VCaP (cell line): Measurements from ENCODE around the gene NIPBL.

Experiments
- H3K27ac ChIP-seq: fragments of 450-650 bp; 2 replicates; pipeline ENCODE4 v1.5.1; 2017
- TF ChIP-seq, protein P1 (sequence below): fragments of 450-650 bp; conservative IDR thresholded peaks from 2 replicates; pipeline ENCODE4 v1.5.1; 2017; ENCODE audit warnings: mild to moderate bottlenecking, moderate library complexity

NIPBL gene

DNA sequence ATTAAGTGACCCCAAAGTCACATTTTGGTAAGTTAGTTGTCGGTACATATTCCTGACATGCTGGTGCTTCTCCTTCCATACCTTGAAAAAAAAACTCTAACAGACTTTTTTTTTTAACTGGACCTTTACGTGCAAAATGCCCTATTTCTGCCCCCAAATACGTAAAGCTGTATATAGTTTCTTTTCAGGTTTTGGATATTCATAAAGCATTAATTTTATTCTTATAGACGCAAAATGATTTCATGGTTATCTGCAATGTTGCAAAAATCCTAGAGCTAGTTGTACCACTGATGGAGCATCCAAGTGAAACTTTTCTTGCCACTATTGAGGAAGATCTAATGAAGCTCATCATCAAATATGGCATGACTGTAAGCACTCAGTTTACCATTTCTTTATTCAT, 167.6 kb downstream of the NIPBL start:
- H3K27ac ChIP-seq = no peak overlapping the region
- TF ChIP-seq, protein P1, sequence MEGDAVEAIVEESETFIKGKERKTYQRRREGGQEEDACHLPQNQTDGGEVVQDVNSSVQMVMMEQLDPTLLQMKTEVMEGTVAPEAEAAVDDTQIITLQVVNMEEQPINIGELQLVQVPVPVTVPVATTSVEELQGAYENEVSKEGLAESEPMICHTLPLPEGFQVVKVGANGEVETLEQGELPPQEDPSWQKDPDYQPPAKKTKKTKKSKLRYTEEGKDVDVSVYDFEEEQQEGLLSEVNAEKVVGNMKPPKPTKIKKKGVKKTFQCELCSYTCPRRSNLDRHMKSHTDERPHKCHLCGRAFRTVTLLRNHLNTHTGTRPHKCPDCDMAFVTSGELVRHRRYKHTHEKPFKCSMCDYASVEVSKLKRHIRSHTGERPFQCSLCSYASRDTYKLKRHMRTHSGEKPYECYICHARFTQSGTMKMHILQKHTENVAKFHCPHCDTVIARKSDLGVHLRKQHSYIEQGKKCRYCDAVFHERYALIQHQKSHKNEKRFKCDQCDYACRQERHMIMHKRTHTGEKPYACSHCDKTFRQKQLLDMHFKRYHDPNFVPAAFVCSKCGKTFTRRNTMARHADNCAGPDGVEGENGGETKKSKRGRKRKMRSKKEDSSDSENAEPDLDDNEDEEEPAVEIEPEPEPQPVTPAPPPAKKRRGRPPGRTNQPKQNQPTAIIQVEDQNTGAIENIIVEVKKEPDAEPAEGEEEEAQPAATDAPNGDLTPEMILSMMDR = no peak

DNA sequence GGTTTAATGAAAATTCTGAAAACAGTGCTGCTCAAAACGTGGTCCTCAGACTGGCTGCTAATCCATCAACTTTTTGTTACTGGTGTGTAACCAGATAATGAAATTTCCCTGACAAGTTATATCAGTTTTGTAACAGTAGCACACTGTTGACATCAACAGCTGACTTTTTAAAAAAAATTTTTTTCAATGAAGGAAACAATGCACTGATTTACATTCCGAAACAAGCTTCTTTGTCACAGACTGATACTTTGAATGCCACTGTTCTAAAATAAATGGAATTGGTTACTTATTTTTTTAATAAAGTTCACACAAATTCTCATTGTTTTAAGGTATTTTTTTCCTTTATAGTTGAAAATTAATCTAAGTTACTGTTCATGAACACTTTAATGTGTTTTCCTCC, 169.1 kb downstream of the NIPBL start:
- H3K27ac ChIP-seq = no peak overlapping the region
- TF ChIP-seq, protein P1 = no peak

DNA sequence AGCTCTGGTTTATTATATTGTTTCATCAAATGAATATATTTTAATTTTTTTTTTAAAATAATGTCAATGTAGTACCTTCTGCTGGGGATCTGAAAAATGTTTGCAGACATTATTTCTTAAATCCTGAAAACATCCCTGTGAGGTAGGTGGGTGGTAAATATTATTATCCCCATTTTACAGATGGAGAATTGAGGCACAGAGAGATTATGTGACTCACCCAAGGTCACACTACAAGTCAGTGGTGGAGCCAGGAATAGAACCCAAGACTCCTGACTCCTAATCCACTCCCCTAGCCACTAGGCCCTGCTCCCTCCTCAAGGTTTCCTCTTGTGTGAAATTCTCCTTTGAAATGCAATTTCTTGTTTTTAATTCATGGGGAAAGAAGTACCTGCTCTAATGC, 171.4 kb downstream of the NIPBL start:
- TF ChIP-seq, protein P1 = no peak

DNA sequence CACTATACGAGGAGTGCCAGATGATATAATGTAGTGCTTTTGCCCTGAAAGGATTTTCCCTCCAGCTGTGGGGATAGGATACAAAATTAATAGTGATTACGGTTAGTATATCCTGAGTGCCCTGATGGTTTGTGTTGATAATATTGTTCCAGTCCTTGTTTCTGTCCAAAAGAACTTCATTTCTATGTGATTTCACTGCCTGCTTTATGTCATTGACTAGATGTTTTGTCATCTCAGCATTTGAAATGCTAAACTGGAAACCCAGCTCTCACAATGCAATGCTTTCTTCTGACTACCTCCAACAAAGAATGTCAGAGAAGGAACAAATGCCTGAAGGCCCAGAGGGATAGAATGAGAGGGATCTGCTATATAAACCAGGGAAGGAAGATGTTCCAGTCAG, 177.8 kb downstream of the NIPBL start:
- no peak overlapping the region for H3K27ac ChIP-seq
- TF ChIP-seq, protein P1 = no peak

More for the DNA sequence above, 171.4 kb downstream of the NIPBL start:
- no peak overlapping the region for H3K27ac ChIP-seq

DNA sequence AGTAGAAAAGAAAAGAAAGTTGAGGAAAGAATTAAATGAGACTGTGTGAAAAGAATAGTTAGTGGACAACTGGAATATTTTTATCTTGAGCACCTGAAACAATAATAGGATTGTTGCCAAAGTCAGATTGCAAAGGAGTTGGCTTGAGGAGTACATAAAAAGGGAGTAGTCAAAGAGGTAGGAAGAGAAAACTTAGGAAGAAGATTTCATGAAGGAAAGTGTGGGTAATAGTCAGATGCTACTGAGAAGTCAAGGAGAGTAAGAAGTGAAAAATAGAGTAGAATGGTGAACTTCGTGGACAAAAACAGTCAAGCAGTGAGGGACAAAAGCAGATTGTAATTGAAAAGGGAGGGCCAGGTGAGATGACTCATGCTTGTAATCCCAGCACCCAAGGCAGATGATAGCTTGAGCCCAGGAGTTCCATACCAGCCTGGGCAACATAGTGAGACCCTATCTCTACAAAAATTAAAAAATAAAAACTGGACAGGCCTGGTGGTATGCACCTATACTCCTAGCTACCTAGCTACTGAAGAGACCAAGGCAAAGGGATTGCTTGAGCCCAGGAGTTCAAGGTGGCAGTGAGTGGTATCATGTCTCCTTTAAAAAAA, 178.9 kb downstream of the NIPBL start:
- TF ChIP-seq, protein P1 = no peak
- no peak overlapping the region for H3K27ac ChIP-seq

DNA sequence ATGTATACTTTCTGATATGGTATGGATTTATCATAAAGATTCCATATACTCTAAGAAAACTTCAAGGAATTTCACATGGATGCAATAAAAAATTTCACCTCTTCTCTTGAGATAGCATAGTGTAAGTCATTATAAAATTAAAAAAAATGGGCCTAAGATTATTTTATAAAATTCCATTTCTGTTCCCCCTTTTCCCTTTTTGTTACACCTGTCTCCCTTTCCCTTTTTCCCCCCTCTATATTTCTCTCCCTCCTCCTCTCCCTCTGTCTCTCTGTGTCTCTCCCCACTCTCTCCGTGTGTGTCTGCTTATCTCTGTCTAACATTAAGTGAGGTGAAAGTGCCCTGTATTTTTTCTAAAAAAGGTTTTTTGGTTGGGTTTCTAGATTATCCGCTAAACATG, 180.2 kb downstream of the NIPBL start:
- H3K27ac ChIP-seq = no peak overlapping the region
- TF ChIP-seq, protein P1 = no peak

DNA sequence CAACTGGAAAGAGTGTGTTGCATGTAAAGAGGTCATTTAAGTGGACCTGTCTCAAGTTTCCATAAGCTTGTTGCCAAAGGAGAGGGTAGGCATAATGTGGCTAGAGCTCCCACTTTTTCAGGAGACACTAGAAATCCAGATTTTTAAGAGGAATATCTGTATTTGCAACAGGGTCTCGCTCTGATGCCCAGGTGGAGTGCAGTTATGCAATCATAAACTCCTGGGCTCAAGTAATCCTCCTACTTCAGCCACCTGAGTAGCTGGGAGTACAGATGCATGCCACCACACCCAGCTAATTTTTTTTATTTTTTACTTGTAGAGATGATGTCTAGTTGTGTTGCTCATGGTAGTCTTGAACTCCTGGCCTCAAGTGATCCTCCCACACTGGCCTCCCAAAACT, 183.5 kb downstream of the NIPBL start:
- TF ChIP-seq, protein P1 = no peak
- H3K27ac ChIP-seq = no peak overlapping the region
